ENCODE measurements around the gene PRPF40A. TPM values are rescaled to one million over a fixed set of nuclear protein-coding genes. Genes with fewer than 3 reads are reported as not detected.
"Not testable (repeated sequence)": the region's sequence is repeated elsewhere in the genome, so short reads cannot be mapped to it uniquely, and the experiment has no call there.

The PRPF40A gene
- total and polyA plus RNA-seq, 2 of the 13 experiments (the other 11 are each of a cell fraction or from before 2014, with no cell fraction given), result 146 to 207 TPM

DNA sequence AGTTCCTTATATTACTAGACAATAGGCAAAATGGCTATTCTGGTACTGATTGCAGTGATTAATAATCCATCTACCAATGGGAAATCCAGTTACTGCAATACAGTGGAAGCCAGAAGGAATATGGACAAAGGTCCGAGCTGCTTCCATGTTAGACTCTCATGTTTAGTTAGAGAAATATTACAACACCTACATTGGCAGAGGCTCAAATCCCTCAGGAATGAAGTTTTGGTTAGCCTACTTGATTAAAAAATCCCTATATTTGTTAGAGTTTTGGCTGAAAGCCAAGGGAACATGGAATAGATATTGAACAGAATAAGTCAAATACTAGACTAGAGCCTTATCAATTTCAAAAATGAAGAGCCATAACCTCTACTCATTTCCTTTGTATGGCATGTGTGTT is 49.7 kb upstream of the PRPF40A start (continued):
- TF ChIP-seq ZNF430 (CRISPR knock-in tag; IDR thresholded peaks at IDR 0.05), result no peak
- TF ChIP-seq, protein P1, sequence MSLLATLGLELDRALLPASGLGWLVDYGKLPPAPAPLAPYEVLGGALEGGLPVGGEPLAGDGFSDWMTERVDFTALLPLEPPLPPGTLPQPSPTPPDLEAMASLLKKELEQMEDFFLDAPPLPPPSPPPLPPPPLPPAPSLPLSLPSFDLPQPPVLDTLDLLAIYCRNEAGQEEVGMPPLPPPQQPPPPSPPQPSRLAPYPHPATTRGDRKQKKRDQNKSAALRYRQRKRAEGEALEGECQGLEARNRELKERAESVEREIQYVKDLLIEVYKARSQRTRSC (CRISPR knock-in tag; IDR thresholded peaks at IDR 0.05; ENCODE audit: low read depth), result no peak
- TF ChIP-seq, protein P2, sequence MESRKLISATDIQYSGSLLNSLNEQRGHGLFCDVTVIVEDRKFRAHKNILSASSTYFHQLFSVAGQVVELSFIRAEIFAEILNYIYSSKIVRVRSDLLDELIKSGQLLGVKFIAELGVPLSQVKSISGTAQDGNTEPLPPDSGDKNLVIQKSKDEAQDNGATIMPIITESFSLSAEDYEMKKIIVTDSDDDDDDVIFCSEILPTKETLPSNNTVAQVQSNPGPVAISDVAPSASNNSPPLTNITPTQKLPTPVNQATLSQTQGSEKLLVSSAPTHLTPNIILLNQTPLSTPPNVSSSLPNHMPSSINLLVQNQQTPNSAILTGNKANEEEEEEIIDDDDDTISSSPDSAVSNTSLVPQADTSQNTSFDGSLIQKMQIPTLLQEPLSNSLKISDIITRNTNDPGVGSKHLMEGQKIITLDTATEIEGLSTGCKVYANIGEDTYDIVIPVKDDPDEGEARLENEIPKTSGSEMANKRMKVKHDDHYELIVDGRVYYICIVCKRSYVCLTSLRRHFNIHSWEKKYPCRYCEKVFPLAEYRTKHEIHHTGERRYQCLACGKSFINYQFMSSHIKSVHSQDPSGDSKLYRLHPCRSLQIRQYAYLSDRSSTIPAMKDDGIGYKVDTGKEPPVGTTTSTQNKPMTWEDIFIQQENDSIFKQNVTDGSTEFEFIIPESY (CRISPR knock-in tag; IDR thresholded peaks at IDR 0.05), result no peak
- no peak for TF ChIP-seq PHF21A (CRISPR knock-in tag; IDR thresholded peaks at IDR 0.05)
- TF ChIP-seq FOSL2 (CRISPR knock-in tag; IDR thresholded peaks at IDR 0.05), result no peak
- TF ChIP-seq, protein P3, sequence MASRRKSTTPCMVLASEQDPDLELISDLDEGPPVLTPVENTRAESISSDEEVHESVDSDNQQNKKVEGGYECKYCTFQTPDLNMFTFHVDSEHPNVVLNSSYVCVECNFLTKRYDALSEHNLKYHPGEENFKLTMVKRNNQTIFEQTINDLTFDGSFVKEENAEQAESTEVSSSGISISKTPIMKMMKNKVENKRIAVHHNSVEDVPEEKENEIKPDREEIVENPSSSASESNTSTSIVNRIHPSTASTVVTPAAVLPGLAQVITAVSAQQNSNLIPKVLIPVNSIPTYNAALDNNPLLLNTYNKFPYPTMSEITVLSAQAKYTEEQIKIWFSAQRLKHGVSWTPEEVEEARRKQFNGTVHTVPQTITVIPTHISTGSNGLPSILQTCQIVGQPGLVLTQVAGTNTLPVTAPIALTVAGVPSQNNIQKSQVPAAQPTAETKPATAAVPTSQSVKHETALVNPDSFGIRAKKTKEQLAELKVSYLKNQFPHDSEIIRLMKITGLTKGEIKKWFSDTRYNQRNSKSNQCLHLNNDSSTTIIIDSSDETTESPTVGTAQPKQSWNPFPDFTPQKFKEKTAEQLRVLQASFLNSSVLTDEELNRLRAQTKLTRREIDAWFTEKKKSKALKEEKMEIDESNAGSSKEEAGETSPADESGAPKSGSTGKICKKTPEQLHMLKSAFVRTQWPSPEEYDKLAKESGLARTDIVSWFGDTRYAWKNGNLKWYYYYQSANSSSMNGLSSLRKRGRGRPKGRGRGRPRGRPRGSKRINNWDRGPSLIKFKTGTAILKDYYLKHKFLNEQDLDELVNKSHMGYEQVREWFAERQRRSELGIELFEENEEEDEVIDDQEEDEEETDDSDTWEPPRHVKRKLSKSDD (CRISPR knock-in tag; IDR thresholded peaks at IDR 0.05; ENCODE audit: low read depth), result no peak

GRCh38 chr2:152763651-152764050 is 46.4 kb upstream of the PRPF40A start:
- no peak for FAIRE-seq
- Histone ChIP-seq H3K27ac (ENCODE audit: extremely low read length, insufficient read depth, low read length) (no peak overlapping the region), H3K36me3 (replicated peaks in 1 of 2; ENCODE audit: control insufficient read depth in 1 of 2, insufficient read depth in 2 of 2, low read length in 2 of 2) (peaks cover 10 to 11% of the 10 kb centered on the region in 2 experiments; a peak in 4 of 5 replicates), H4K20me1 (ENCODE audit: insufficient read depth, low read length) (no peaks in the 10 kb centered on the region), H3K27me3 (ENCODE audit: control insufficient read depth in 1 of 2, insufficient read depth in 2 of 2, low read length in 2 of 2) (no peaks in the 10 kb centered on the region), H3K4me2 (ENCODE audit: low read depth, low read length) (no peak overlapping the region), H3K9ac (ENCODE audit: insufficient read depth, low read depth, low read length) (no peak overlapping the region), H3K4me3 (replicated peaks in 1 of 3; ENCODE audit: insufficient read depth in 1 of 3, low read depth in 2 of 3, low read length in 3 of 3) (no peak overlapping the region), H3K4me1 (ENCODE audit: insufficient read depth, low read length) (no peaks in the 10 kb centered on the region), H2AFZ (ENCODE audit: low read length) (no peak overlapping the region), H3K79me2 (ENCODE audit: insufficient read depth, low read length) (no peaks in the 10 kb centered on the region), H3K9me3 (ENCODE audit: low read length) (no peaks in the 10 kb centered on the region)
- TF ChIP-seq RBM22 (optimal IDR thresholded peaks at IDR 0.05; ENCODE audit: low read length), result peak; percentile 69
- no peak for TF ChIP-seq MEF2D (CRISPR knock-in tag; IDR thresholded peaks at IDR 0.05)
- 87% methylated on average over 1 of the region's 1 CpG for WGBS (ENCODE audit: low lambda C conversion rate)
- ChIA-PET POLR2A (no interaction called here), CTCF (ENCODE audit: low intra/inter-chr PET ratio, low total read pairs) (no interaction called here)
- DNase-seq (ENCODE audit: low spot score), result no peak
- ATAC-seq, result peak; percentile 24; the same call in 1 of the 3 replicates
- in situ Hi-C loops (cut with HindIII; ENCODE audit: extremely low pct_ligation_motif_present, low pct_unique_long_range_greater_than_20kb) (no loop called here), intact Hi-C loops (cut with micrococcal nuclease; ENCODE audit: unreplicated experiment) (no loop called here)
- no TSS peak for BruUV-seq (replicated peaks)

- in situ Hi-C loops (cut with HindIII; ENCODE audit: extremely low pct_ligation_motif_present, low pct_unique_long_range_greater_than_20kb); H3K27ac ChIP-seq (ENCODE audit: extremely low read length, insufficient read depth, low read length); BruUV-seq (replicated peaks); DNase-seq (ENCODE audit: low spot score); H3K4me3 ChIP-seq (replicated peaks in 1 of 3; ENCODE audit: insufficient read depth in 1 of 3, low read depth in 2 of 3, low read length in 3 of 3); H3K9me3 ChIP-seq (ENCODE audit: low read length); ATAC-seq; H3K4me1 ChIP-seq (ENCODE audit: insufficient read depth, low read length); intact Hi-C loops (cut with micrococcal nuclease; ENCODE audit: unreplicated experiment); H3K27me3 ChIP-seq (ENCODE audit: control insufficient read depth in 1 of 2, insufficient read depth in 2 of 2, low read length in 2 of 2); H2AFZ ChIP-seq (ENCODE audit: low read length); POLR2A ChIA-PET; H4K20me1 ChIP-seq (ENCODE audit: insufficient read depth, low read length); H3K4me2 ChIP-seq (ENCODE audit: low read depth, low read length); FAIRE-seq; H3K79me2 ChIP-seq (ENCODE audit: insufficient read depth, low read length); CTCF ChIA-PET (ENCODE audit: low intra/inter-chr PET ratio, low total read pairs); H3K9ac ChIP-seq (ENCODE audit: insufficient read depth, low read depth, low read length): not testable (repeated sequence)
- 93% methylated on average over 4 of the region's 4 CpGs for WGBS (ENCODE audit: low lambda C conversion rate)
- peaks cover 10 to 13% of the 10 kb centered on the region in 2 experiments; a peak in 4 of 5 replicates for H3K36me3 ChIP-seq (replicated peaks in 1 of 2; ENCODE audit: control insufficient read depth in 1 of 2, insufficient read depth in 2 of 2, low read length in 2 of 2)
Observed at GRCh38 chr2:152763208-152763607, 45.9 kb upstream of the PRPF40A start.

Measured in HepG2 (cell line).